ENCODE data around the gene ADSS1.

ADSS1 gene

DNA sequence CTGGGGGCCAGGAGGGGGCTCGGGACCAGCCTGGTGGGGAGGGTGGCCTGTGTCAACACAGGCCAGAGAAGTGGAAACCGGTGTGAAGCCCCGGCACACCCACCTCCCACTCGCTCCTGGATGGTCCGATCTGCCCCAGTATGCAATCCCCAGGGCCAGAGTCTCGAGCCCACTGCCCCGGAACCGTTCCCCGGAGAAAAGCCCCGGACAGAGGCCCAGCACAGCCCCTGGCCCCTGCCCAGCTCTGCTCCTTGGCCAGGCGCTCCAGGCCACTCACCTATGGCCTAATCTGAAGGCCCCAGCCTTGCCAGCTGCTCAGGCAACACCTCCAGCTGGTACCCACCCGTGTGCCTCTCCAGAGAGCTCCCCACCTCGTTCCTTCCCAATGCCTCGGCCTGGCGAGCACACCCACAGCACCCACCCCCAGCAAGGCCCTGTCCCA lies 53.8 kb downstream of the ADSS1 start:
- H3K4me1 Mint-ChIP-seq = no peaks in the 10 kb centered on the region

DNA sequence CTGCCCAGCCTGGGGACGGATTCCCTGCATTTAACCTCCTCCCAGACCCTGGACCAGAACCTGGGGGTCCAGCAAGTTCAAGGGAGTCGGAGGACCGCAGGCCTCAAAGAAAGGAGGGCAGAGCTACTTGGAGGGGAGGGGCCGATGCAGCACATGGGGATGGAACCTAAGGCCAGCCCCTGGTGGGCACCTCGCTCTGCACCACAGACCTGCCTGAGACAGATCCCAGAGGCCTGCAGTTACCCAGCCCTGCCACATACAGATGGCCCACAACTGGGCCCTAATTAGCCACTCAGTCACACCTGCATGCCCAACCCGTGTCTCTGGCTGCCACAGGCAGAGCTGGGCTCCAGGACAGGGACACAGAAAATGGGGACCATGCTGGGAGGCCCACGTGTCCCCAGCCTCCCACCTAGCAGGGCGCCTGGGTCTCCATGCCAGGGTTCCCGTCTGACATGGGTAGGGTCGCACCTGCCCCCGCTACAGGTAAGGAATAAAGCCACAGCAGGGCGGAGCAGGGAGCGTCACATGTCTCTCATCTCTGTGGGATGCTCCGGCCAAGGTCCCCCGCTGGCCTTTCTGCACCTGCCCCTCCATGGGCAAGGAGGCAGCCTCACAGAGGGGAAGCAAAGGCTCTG lies 54.8 kb downstream of the ADSS1 start:
- Mint-ChIP-seq H3K36me3 (peaks cover 20% of the 10 kb centered on the region), H3K9me3 (no peaks in the 10 kb centered on the region), H3K4me3 (no peak overlapping the region), H3K27me3 (no peaks in the 10 kb centered on the region), H3K4me1 (no peaks in the 10 kb centered on the region), H3K27ac (no peak overlapping the region)
- no peak for ATAC-seq

More for the DNA sequence above, 53.8 kb downstream of the ADSS1 start:
- no peaks in the 10 kb centered on the region for H3K27me3 Mint-ChIP-seq
- no peak overlapping the region for H3K27ac Mint-ChIP-seq
- ATAC-seq = no peak
- H3K36me3 Mint-ChIP-seq = peaks cover 26% of the 10 kb centered on the region
- H3K4me3 Mint-ChIP-seq = no peak overlapping the region
- H3K9me3 Mint-ChIP-seq = no peaks in the 10 kb centered on the region

DNA sequence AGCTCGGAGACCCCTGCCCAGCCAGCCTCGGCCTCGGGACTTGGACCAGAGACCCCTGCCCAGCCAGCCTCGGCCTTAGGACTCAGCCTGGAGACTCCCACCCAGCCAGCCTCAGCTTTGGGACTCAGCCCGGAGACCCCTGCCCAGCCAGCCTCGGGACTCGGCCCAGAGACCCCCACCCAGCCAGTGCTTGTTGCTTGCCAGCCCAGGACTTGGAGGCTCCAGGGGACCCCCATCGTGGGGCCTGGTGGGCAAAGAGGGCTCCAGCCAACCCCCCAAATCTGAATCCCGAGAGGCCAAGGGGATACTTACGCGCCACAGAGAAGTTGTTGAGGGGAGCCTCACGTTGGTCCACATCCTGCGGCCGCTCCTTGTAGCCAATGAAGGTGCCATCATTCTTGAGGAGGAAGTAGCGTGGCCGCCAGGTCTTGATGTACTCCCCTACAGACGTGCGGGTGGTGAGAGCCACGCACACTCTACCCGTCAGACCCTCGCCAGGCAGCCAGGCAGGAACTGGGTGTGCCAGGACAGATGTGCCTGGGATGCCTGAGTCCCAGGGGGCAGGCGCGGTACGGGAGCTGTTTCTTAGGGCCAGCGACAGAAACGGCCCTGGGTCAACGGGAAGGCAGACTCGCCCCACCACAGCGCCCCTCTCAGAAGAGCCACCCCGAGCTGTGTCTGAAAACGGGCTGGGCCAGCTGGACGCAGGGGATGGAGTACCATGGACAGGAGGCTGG lies 55.9 kb downstream of the ADSS1 start:
- H3K27ac Mint-ChIP-seq = no peak overlapping the region
- no peaks in the 10 kb centered on the region for H3K9me3 Mint-ChIP-seq
- no peaks in the 10 kb centered on the region for H3K27me3 Mint-ChIP-seq
- peaks cover 11% of the 10 kb centered on the region for H3K36me3 Mint-ChIP-seq
- no peak overlapping the region for H3K4me3 Mint-ChIP-seq
- no peak for ATAC-seq
- no peaks in the 10 kb centered on the region for H3K4me1 Mint-ChIP-seq

DNA sequence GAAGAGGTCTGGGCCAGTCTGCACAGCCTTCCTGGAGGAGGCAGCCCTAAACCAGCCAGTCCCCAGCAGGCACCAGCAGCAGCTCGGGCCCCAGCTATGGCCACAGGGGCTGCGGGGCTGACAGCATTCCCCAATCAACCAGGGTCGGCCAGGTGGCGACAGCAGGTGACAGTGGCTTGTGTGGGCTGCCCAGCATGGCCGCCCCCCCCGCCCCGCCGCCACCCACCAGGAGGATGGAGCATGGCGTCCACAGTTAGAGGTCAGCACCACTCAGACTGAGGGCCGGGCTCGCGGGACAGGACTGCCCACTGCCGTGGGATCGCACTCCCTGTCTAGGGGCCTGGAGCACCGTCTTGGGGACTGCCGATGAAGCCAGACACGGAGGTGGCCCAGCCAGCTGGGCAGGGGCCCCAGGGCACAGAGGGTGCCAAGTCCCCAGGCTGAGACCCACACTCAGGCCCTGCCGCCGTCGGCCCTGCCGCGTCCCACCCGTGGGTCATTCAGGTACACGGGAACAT lies 56.5 kb downstream of the ADSS1 start:
- Mint-ChIP-seq H3K9me3 (no peaks in the 10 kb centered on the region), H3K36me3 (peaks cover 9% of the 10 kb centered on the region), H3K27me3 (no peaks in the 10 kb centered on the region), H3K4me1 (no peaks in the 10 kb centered on the region), H3K27ac (no peak overlapping the region), H3K4me3 (no peak overlapping the region)
- ATAC-seq = no peak

DNA sequence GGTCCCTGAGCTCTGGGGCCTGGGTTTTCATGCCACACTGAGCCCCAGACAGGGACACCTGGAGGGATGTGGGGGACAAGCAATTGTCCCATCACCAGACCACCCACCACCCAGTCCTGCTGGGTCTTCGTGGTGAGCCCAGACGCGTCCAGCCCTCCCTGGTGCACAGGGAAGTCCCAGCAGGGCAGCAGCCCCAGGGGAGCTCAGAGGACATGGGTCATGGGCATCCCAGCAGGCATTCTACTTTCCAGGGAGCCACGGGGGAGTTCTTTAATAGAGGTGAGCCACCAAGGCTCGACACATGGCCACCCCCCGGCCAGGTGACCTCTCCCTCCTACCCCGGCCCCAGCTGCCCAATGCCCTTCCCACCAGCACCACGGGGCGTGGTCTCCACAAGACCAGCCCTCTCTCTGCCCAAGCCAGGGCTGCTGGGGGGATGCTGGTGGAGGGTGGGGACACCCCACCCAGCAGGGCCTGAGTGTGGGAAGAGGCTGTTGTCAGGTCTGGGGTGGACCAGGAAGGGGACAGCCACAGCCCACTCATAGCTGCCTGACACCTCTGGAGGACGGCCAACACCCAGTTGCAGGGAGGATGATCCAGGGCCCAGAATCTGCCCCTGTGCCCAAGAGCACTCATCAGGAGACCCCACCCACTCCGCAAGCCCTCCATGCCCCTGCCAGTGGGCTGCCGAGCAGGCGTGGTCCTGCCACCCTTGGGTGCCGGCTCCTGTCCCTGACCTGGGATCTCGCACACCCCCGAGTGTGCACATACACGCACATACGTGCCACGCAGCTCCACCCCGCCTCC lies 57.4 kb downstream of the ADSS1 start:
- no peaks in the 10 kb centered on the region for H3K9me3 Mint-ChIP-seq
- no peaks in the 10 kb centered on the region for H3K27me3 Mint-ChIP-seq
- no peak for ATAC-seq
- peaks cover 9% of the 10 kb centered on the region for H3K36me3 Mint-ChIP-seq
- no peak overlapping the region for H3K27ac Mint-ChIP-seq
- no peak overlapping the region for H3K4me3 Mint-ChIP-seq
- peaks cover 4% of the 10 kb centered on the region for H3K4me1 Mint-ChIP-seq

DNA sequence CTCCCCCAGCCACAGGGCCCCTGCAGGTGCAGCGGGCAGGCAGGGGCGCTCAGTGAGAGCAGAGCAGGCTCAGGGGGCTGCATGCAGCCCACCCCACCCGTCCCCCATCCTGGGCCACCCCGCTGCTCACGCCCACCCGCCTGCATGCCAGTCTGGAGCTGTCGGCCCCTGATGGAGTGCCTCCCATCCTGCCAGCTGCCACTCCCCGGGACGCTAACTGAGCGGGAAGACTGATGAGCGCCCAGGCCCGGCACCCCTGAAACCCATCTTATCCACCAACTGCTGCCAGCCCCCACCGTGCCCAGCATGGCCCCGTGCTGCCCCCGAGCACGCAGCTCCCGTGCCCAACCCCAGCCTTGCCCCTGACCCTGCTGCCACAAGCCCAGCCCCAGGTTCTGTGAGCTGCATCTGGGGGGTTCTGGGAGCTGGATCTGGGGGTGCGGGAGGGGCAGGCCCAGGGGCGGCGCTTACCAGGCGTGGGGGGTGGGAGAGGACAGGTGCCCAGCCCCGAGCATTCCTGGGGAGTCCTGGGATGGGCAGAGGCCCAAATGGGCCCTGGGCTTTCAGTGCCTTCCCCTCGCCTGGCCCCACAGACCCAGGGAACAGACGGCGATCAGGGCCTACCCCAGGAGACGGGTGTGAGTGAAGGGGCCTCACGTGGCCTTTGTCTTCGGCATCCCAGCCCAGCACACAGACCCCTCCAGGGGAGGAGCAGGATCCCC lies 58.2 kb downstream of the ADSS1 start:
- no peaks in the 10 kb centered on the region for H3K9me3 Mint-ChIP-seq
- H3K36me3 Mint-ChIP-seq = peaks cover under 1% of the 10 kb centered on the region
- H3K27ac Mint-ChIP-seq = no peak overlapping the region
- H3K4me3 Mint-ChIP-seq = no peak overlapping the region
- no peaks in the 10 kb centered on the region for H3K27me3 Mint-ChIP-seq
- no peak for ATAC-seq
- peaks cover 7% of the 10 kb centered on the region for H3K4me1 Mint-ChIP-seq

DNA sequence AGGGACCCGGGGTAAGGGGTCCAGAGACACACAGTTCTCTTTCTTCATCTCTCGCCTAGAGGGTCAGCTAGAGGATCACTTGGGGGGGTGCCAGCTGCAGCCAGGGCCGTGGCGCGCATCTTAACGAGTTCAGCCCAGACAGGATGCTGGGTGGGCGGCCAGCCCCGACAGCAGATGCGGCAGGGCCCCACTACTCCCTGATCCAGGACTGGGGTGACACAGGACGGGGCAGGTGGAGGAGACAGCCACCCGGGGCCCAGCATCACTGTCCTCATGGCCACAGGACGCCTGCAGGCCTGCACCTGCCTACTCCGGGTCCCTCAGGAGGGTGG lies 58.7 kb downstream of the ADSS1 start:
- no peak for ATAC-seq
- H3K9me3 Mint-ChIP-seq = no peaks in the 10 kb centered on the region
- no peaks in the 10 kb centered on the region for H3K36me3 Mint-ChIP-seq
- H3K27ac Mint-ChIP-seq = no peak overlapping the region
- peaks cover 8% of the 10 kb centered on the region for H3K4me1 Mint-ChIP-seq
- no peak overlapping the region for H3K4me3 Mint-ChIP-seq
- no peaks in the 10 kb centered on the region for H3K27me3 Mint-ChIP-seq

DNA sequence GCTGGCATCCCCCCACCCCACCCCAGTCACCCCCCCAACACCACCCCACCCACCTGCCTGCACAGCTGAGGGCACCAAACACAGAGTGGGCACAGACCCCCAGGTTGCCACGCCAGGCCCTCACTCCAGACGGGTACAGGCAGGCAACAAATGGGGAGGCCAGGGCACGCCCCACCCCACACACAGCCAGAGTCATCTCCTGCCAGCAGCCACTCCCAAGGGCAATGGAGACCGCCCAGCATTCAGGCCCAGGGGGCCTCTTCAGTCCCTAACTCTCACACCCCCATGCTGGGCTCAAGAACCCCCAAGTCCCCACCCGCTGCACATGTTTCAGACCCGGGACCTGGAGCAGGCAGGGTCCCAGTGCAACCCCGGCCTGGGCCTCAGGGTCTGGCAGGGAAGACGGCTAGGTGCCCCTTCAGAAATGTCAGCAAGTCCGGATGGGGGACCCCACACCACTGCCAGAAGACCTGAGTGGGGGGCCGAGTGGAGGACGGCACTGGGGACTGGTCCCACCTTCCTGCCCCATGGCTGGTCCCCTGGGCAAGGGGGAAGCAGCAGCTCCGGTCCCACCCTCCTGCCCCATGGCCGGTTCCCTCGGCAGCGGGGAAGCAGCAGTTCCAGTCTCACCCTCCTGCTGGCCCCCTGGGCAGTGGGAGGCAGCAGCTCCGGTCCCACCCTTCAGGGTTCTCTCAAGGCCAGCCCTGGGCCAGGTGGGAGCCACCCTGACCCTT lies 59.6 kb downstream of the ADSS1 start:
- Mint-ChIP-seq H3K27me3 (no peaks in the 10 kb centered on the region), H3K4me1 (peaks cover 13% of the 10 kb centered on the region), H3K9me3 (no peaks in the 10 kb centered on the region), H3K4me3 (no peak overlapping the region), H3K27ac (peak overlapping the region; percentile 5), H3K36me3 (no peaks in the 10 kb centered on the region)
- no peak for ATAC-seq

DNA sequence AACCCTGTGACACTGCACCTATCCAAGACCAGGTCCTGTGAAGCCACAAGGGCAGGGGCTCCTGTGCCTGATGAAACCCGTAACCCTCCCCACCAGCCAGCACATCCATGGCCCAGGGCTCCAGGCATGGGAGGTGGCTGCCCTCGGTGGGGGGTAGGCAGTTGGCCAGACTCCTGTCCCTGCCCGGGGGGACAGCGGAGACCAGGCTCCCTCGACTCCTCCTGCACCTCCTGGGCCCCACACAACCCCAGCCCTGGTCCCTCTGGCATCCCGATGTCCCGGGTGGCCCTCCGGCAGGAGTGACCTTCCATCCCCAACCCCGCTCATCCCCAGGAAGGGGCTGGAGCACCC lies 60.2 kb downstream of the ADSS1 start:
- no peaks in the 10 kb centered on the region for H3K9me3 Mint-ChIP-seq
- H3K4me3 Mint-ChIP-seq = no peak overlapping the region
- no peaks in the 10 kb centered on the region for H3K36me3 Mint-ChIP-seq
- peaks cover 13% of the 10 kb centered on the region for H3K4me1 Mint-ChIP-seq
- no peak for ATAC-seq
- H3K27me3 Mint-ChIP-seq = no peaks in the 10 kb centered on the region
- H3K27ac Mint-ChIP-seq = no peak overlapping the region

DNA sequence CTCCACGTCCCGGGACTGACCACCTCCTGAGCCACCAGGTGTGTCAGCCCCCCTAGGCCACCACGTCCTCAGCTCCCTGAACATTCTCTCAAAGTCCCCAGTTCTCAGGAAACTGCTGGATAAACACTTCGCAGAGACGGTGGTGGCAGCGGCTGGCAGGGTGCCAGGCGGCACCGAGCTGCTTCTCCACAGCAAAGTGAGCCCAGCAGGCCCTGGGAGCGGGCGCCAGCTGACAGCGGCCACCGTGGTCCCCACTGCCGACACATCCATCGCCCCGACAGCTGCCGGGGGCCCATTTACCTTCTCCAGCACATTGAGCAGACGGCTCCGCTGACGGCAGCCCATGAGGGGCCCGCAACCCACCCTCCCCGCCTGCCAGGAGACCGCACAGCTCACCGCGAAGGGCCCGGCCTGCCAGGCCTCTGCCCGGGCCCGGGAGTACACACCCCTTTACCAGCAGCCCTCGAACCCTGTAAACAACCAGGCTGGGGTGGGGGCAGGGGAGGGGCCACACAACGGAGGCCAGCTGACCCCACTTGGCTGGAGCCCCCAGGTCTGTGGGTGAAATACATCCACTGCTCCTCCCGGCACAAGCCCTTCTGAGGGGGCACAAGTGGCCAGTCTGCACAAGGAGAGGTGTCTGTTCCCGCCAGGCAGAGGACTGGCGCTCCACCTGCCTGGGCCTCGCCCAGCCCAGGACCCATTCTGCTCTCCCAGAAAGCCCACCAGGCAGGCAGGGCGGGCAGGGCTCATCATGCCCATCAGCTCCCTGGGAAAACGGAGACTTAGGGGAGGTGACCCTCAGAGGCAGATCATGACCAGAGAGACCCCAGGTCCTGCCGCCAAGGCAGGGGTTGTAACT lies 61.0 kb downstream of the ADSS1 start:
- no peaks in the 10 kb centered on the region for H3K27me3 Mint-ChIP-seq

DNA sequence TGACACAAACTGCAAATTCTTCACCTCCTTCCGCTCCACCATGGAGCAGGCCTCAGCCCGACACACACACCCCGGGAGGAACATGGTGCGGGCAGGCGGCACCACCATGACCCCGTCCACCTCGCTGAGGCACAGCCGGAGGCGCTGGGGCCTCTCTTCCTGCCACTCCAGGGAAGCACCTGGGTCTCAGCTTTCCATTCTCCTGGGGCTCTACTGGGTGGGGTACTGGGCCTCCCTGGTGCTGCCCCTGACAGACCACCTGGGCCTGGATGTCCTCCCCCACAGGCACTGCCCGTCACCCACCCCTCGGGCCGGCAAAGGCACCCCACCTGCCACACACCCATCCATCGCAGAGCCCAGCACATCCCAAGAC lies 61.7 kb downstream of the ADSS1 start:
- no peaks in the 10 kb centered on the region for H3K9me3 Mint-ChIP-seq
- no peak overlapping the region for H3K27ac Mint-ChIP-seq
- no peak for ATAC-seq
- H3K4me1 Mint-ChIP-seq = peaks cover 14% of the 10 kb centered on the region
- no peak overlapping the region for H3K4me3 Mint-ChIP-seq
- no peaks in the 10 kb centered on the region for H3K27me3 Mint-ChIP-seq
- no peaks in the 10 kb centered on the region for H3K36me3 Mint-ChIP-seq

More for the DNA sequence above, 61.0 kb downstream of the ADSS1 start:
- ATAC-seq = no peak
- H3K36me3 Mint-ChIP-seq = no peaks in the 10 kb centered on the region
- H3K4me3 Mint-ChIP-seq = no peak overlapping the region
- H3K27ac Mint-ChIP-seq = no peak overlapping the region
- H3K9me3 Mint-ChIP-seq = no peaks in the 10 kb centered on the region
- H3K4me1 Mint-ChIP-seq = peaks cover 13% of the 10 kb centered on the region

DNA sequence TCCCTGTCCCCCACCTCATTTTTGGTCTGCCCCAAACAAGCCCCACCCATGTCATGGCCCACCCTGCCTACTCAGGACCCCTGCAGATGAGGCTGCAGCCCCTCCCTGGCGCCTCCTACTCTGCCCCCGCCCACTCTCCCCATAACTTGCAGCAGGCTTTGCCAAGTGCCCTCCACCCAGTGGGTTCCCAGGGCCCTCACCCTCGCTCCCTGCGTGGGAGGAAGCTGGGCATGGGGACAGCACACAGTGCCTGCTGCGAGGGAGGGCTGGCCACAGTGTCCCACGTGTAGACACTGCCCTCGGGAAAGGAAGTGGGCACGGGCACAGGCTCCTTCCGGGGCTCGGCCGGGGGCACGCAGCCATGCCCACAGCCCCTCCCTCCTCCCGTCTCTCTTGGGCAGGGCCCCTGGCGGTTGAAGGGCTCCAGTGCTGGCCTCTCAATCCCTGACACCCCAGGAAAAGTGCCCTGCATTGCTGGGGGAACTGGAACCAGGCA lies 62.1 kb downstream of the ADSS1 start:
- no peak overlapping the region for H3K27ac Mint-ChIP-seq
- no peak for ATAC-seq
- H3K36me3 Mint-ChIP-seq = peaks cover under 1% of the 10 kb centered on the region
- no peaks in the 10 kb centered on the region for H3K27me3 Mint-ChIP-seq
- H3K9me3 Mint-ChIP-seq = no peaks in the 10 kb centered on the region
- H3K4me1 Mint-ChIP-seq = peaks cover 18% of the 10 kb centered on the region
- H3K4me3 Mint-ChIP-seq = no peak overlapping the region

DNA sequence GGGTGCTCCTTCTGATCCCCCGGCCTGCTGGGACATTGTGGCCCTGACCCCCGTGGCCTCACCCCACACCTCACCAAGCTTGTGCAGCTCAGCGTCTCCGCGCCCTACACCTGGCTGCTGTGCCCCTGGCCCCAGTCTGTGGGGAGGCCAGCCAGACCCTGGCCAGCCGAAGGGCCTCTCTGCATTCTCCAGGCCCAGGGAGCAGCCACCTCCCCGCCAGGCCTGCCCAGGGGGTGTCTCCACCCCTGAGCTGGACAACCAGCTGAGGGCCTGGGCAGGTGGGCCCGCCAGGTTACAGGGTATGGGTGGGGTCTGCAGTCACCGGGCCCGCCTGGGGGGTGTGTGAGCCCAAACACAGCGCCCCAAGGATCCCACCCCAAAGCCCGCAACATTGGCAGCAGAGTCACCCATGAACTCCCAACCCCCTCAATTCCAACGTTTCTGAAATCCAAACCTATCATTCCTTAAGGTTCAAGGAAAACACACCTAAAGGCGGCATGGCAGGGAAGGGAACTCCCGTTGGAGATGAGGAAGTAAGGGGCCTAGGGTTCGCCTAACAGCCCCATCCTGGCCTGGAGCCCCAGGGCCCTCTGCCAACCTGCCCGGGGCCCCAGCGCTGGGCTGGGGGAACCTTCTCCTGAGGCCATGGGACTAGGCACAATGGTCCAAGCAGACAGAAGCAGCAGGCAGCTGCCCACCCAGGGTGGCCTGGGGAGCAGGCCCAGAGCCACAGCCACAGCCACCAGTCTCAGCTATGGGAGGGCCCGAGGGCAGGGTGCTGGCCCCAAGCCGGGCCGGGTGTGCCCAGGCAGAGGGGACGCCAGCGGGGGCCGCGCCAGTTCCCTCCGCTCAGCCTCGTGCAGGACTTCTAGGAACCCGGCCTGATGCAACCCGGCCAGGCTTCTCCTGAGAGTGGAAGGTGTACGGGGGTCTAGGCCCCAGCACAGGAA lies 63.0 kb downstream of the ADSS1 start:
- Mint-ChIP-seq H3K27ac (no peak overlapping the region), H3K36me3 (peaks cover 7% of the 10 kb centered on the region), H3K27me3 (no peaks in the 10 kb centered on the region), H3K9me3 (no peaks in the 10 kb centered on the region), H3K4me1 (peaks cover 25% of the 10 kb centered on the region), H3K4me3 (no peak overlapping the region)
- no peak for ATAC-seq
